Measurements from ENCODE around the gene CDK14. TPM values are rescaled to one million over a fixed set of nuclear protein-coding genes. Genes with fewer than 3 reads are reported as not detected.

Gene CDK14
- total and polyA plus RNA-seq, 2 donors (not counting 3 experiments of a cell fraction or from before 2014, with no cell fraction given), result 5.5 to 34.2 TPM

DNA sequence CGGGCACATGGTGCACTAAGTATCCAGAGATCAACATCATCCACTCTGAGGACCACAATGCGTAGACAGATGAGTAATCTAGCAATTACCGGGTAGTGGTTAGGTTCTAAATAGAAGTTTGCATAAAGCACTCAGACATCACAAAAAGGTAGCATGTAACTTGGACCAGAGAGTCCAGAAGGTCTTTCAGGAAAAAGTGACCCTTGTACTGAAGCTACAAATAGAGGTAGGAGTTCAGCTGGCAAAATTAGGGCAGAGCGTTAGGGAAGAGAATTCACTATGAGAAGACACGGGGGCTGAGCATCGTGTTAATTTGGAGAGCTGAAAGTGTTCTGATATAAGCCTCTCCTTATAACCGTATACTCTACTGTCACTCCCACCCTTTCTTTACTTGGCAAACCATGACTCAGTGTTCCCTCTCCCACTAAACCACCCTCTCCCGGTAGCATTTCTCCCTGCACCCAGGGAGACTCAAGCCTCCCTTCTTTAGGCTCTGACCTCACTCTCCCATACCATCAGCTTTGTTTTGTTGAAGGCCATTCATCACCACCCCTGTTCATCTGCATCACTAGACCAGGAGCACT, 445.9 kb downstream of the CDK14 start:
- no peak overlapping the region for H2AFZ ChIP-seq (ENCODE audit: low read depth, low read length)
- H3K9me3 ChIP-seq (replicated peaks; ENCODE audit: control insufficient read depth, insufficient read depth, low read length), result no peaks in the 10 kb centered on the region
- H3K79me2 ChIP-seq (ENCODE audit: control insufficient read depth, insufficient read depth, low read length), result no peaks in the 10 kb centered on the region
- TF ChIP-seq, protein P1, sequence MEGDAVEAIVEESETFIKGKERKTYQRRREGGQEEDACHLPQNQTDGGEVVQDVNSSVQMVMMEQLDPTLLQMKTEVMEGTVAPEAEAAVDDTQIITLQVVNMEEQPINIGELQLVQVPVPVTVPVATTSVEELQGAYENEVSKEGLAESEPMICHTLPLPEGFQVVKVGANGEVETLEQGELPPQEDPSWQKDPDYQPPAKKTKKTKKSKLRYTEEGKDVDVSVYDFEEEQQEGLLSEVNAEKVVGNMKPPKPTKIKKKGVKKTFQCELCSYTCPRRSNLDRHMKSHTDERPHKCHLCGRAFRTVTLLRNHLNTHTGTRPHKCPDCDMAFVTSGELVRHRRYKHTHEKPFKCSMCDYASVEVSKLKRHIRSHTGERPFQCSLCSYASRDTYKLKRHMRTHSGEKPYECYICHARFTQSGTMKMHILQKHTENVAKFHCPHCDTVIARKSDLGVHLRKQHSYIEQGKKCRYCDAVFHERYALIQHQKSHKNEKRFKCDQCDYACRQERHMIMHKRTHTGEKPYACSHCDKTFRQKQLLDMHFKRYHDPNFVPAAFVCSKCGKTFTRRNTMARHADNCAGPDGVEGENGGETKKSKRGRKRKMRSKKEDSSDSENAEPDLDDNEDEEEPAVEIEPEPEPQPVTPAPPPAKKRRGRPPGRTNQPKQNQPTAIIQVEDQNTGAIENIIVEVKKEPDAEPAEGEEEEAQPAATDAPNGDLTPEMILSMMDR (IDR thresholded peaks at IDR 0.05; ENCODE audit: extremely low read depth in 1 of 2, insufficient read depth in 1 of 2, low read depth in 1 of 2, low read length in 2 of 2), result no peak
- TF ChIP-seq GATA2 (IDR thresholded peaks at IDR 0.05; ENCODE audit: insufficient read depth, insufficient read length, low read depth, low read length), result no peak
- no peak for TF ChIP-seq EZH2 (IDR thresholded peaks at IDR 0.05; ENCODE audit: borderline replicate concordance, low read depth, low read length, severe bottlenecking)
- TF ChIP-seq POLR2AphosphoS5 (IDR thresholded peaks at IDR 0.05; ENCODE audit: insufficient read depth, low read depth, low read length), result no peak
- TF ChIP-seq FOS (IDR thresholded peaks at IDR 0.05; ENCODE audit: borderline replicate concordance, insufficient read depth, low read length), result no peak
- no peak for TF ChIP-seq POLR2A (IDR thresholded peaks at IDR 0.05; ENCODE audit: low read depth, low read length)
- TF ChIP-seq MYC (IDR thresholded peaks at IDR 0.05; ENCODE audit: low read depth, low read length), result no peak
- TF ChIP-seq, protein P2, sequence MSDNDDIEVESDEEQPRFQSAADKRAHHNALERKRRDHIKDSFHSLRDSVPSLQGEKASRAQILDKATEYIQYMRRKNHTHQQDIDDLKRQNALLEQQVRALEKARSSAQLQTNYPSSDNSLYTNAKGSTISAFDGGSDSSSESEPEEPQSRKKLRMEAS (IDR thresholded peaks at IDR 0.05; ENCODE audit: insufficient read depth, insufficient read length), result no peak
- TF ChIP-seq JUN (IDR thresholded peaks at IDR 0.05; ENCODE audit: borderline replicate concordance, insufficient read depth, insufficient read length, low read depth), result no peak
- H3K9ac ChIP-seq (replicated peaks; ENCODE audit: extremely low read depth, insufficient read depth, low read length), result no peak overlapping the region
- H3K27ac ChIP-seq (ENCODE audit: insufficient read depth, low read depth, low read length), result no peak overlapping the region
- H4K20me1 ChIP-seq (replicated peaks; ENCODE audit: control insufficient read depth, extremely low read depth, insufficient read depth, low read length), result no peaks in the 10 kb centered on the region
- H3K36me3 ChIP-seq (ENCODE audit: control insufficient read depth in 2 of 2, extremely low read depth in 1 of 2, insufficient read depth in 2 of 2, low read length in 2 of 2), result no peaks in the 10 kb centered on the region
- no peak overlapping the region for H3K4me2 ChIP-seq (ENCODE audit: insufficient read depth, low read length)
- ChIA-PET POLR2A (no interaction called here), CTCF (interaction anchor here (1.0 kb wide), 1 partner anchor 276 kb away, joined by 3 read pairs; no protein-coding TSS in a partner anchor)
- dilution Hi-C loops (cut with MboI; ENCODE audit: extremely low pct_ligation_motif_present, low sequenced_read_pairs), result no loop called here
- intact Hi-C loops (cut with micrococcal nuclease), result no loop called here
- no peak for FAIRE-seq
- no peaks in the 10 kb centered on the region for H3K27me3 ChIP-seq (ENCODE audit: control insufficient read depth in 2 of 2, insufficient read depth in 2 of 2, low read length in 2 of 2)
- no peaks in the 10 kb centered on the region for H3K4me1 ChIP-seq (ENCODE audit: control insufficient read depth, extremely low read depth, insufficient read depth, low read length)
- DNase-seq (ENCODE audit: low read depth, low spot score), result no peak
- BruUV-seq (replicated peaks), result no TSS peak
- H3K9me1 ChIP-seq (replicated peaks; ENCODE audit: control insufficient read depth, extremely low read depth, insufficient read depth, low read length), result no peaks in the 10 kb centered on the region
- H3K4me3 ChIP-seq (replicated peaks in 1 of 3; ENCODE audit: insufficient read depth in 1 of 3, low read depth in 1 of 3, low read length in 3 of 3), result no peak overlapping the region
